Heart left ventricle (tissue), 13 donors: ENCODE measurements around the gene FAM20B.

Source experiments
- POLR2A ChIP-seq, 2 donors: fragments of 450-650 bp; IDR thresholded peaks; one replicate each; pipeline ENCODE4 v1.6.1; 2017; ENCODE audit warnings: antibody characterized with exemption in 2 of 2, mild to moderate bottlenecking in 2 of 2, moderate library complexity in 2 of 2
- TF ChIP-seq, protein P1 (sequence below), 12 donors: fragments of 200-600 bp; sonication (generic) in 4 of 12; IDR thresholded peaks; one replicate each; pipeline versions ENCODE4 v1.5.0 to v1.8.0; 2018 to 2022; ENCODE audit warnings: antibody characterized with exemption in 12 of 12, mild to moderate bottlenecking in 5 of 12
- donor health status: ischemic (EF 13 %, LVEDD 7.1; RV severe dilation, severe dysfunction).
- donor health status: DM: no; HTN: yes; CAD: no.
- donor health status: DM: no; HTN: no; CAD: no.
- donor health status: ischemic (EF 25% LVEDD 6.9; RV normal size, moderate dysfunction).
- donor health status: ischemic (EF 25% LVEDD 5.7; RV mildly dilated, moderate dysfunction).
- donor health status: ischemic (EF 35%, LVEDD 5.7; RV mildly dilated, moderate dysfunction).
- donor health status: nonischemic (EF 11% LVEDD 7.7; RV severe dilation, severe dysfunction).
- donor health status: DM: yes; HTN: yes; CAD: no.
- donor health status: PGD.
- donor health status: ischemic (EF 29% LVEDD 5.4; RV normal size, mild dysfunction).
- donor health status: nonischemic (EF 23%, LVEDD 6.1; RV moderate dilation, normal function).

DNA sequence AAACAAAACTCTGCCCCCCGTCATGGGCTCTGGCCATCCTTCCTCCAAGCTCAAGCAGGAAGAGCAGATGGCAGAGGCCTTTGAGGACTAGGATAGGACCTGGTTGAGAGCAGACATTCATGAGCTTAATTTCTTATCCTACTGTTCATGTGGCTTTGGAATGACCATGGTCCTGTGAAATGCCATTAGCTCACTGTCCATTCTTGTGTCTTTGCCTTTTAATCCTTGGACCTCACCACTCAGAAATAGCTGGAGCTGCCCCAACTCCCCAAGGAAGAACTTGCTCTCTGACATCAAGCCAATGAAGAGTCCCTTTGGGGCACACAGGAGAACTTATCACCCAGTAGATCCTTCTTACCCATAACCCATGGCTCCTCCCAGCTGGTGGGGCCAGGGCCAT lies 11.6 kb upstream of the FAM20B start:
- TF ChIP-seq, protein P1, sequence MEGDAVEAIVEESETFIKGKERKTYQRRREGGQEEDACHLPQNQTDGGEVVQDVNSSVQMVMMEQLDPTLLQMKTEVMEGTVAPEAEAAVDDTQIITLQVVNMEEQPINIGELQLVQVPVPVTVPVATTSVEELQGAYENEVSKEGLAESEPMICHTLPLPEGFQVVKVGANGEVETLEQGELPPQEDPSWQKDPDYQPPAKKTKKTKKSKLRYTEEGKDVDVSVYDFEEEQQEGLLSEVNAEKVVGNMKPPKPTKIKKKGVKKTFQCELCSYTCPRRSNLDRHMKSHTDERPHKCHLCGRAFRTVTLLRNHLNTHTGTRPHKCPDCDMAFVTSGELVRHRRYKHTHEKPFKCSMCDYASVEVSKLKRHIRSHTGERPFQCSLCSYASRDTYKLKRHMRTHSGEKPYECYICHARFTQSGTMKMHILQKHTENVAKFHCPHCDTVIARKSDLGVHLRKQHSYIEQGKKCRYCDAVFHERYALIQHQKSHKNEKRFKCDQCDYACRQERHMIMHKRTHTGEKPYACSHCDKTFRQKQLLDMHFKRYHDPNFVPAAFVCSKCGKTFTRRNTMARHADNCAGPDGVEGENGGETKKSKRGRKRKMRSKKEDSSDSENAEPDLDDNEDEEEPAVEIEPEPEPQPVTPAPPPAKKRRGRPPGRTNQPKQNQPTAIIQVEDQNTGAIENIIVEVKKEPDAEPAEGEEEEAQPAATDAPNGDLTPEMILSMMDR (IDR thresholded peaks at IDR 0.05): no peak
- TF ChIP-seq POLR2A (IDR thresholded peaks at IDR 0.05): no peak
